WI38 (cell line): ENCODE data around the gene XKRX.

Experiments
- H3K4me3 ChIP-seq: 2 replicates; pipeline ENCODE4 v1.5.1; 2011; ENCODE audit warnings: low read depth, mild to moderate bottlenecking, control low read depth, low read length
- TF ChIP-seq, protein P1 (sequence below): IDR thresholded peaks from 2 replicates; pipeline ENCODE4 v1.5.1; 2012; ENCODE audit warnings: low read depth, mild to moderate bottlenecking, control low read depth, low read length

XKRX gene

DNA sequence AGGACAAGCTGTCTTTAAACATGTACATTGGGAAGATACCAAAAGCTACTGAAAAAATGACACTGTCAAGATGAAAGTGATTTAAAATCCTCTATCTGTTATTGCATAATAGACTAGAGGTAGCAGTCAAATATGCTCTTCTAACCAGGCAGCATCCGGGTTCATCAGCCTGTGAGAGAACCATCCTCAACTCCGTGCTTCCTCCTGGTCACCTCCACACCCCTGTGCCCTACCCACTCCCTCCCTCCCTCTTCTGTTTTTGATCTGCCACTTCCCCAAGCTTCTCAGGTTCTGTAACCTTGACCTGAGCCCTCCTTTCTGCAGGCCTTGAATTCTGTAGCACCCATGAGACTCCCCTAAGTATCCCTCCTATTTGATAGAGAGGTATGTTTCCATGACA is 60.4 kb downstream of the XKRX start:
- TF ChIP-seq, protein P1, sequence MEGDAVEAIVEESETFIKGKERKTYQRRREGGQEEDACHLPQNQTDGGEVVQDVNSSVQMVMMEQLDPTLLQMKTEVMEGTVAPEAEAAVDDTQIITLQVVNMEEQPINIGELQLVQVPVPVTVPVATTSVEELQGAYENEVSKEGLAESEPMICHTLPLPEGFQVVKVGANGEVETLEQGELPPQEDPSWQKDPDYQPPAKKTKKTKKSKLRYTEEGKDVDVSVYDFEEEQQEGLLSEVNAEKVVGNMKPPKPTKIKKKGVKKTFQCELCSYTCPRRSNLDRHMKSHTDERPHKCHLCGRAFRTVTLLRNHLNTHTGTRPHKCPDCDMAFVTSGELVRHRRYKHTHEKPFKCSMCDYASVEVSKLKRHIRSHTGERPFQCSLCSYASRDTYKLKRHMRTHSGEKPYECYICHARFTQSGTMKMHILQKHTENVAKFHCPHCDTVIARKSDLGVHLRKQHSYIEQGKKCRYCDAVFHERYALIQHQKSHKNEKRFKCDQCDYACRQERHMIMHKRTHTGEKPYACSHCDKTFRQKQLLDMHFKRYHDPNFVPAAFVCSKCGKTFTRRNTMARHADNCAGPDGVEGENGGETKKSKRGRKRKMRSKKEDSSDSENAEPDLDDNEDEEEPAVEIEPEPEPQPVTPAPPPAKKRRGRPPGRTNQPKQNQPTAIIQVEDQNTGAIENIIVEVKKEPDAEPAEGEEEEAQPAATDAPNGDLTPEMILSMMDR = no peak
- no peak overlapping the region for H3K4me3 ChIP-seq

DNA sequence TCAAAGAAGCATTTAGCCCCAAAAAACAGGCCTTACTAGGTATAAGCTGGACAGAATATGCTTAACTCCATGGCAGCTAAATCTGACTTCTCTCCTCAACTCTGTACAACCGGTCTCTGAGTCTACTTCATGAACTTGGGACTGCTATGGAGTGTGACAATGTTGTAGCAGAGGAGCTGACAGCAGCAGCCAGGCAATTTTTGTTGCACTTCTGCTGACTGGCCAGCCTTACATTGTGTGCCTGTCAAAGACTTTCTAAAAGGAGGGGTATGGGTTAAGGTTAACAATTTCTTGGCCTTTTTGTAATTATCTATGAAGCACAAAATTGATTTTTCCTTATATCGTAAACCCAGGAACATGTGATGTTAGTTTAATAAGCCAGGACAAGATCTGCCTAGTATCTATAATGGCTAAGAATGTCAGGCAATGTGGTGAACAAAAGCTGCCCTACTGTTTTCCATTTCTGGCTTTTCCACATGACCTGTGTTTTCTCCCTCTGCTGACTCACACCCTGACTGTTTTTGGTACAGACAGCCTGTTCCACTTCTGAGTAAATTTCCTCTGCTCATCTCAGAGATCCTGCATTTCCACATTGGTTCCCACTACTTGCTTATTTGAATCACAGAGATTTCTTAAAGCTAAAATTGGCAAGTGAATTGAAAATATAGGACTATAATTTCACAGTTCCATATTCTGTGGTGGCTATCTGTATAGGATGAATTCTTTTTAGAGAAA is 63.9 kb downstream of the XKRX start:
- TF ChIP-seq, protein P1 = no peak
- no peak overlapping the region for H3K4me3 ChIP-seq
